Mesothelial cell of epicardium (in vitro differentiated cells): ENCODE data around the gene CENPM. TPM values are rescaled to one million over a fixed set of nuclear protein-coding genes. Genes with fewer than 3 reads are reported as not detected.

ENCODE experiments used
- DNase-seq, 2 experiments: peaks; one replicate each; pipeline ENCODE4 v3.0.0; 2021; ENCODE audit warnings: low spot score in 2 of 2; ENCODE audit not compliant: unreplicated experiment in 2 of 2
- H3K27ac Mint-ChIP-seq: 2 replicates; pipeline ENCODE4 v1.8.0; 2021; ENCODE audit warnings: mixed read lengths
- H3K27me3 Mint-ChIP-seq: 2 replicates; pipeline ENCODE4 v1.8.0; 2021; ENCODE audit warnings: low read depth, mixed read lengths
- H3K36me3 Mint-ChIP-seq: 2 replicates; pipeline ENCODE4 v1.8.0; 2021; ENCODE audit warnings: mixed read lengths
- H3K4me1 Mint-ChIP-seq: 2 replicates; pipeline ENCODE4 v1.8.0; 2021; ENCODE audit warnings: mixed read lengths
- H3K4me3 Mint-ChIP-seq: 2 replicates; pipeline ENCODE4 v1.8.0; 2021; ENCODE audit warnings: mild to moderate bottlenecking, moderate library complexity, mixed read lengths
- H3K9me3 Mint-ChIP-seq: 2 replicates; pipeline ENCODE4 v1.8.0; 2021; ENCODE audit warnings: mixed read lengths
- total RNA-seq: library from RNA; stranded (reverse); gene quantifications from 3 replicates; pipeline ENCODE4 v1.2.1, GENCODE V29; 2021
- TF ChIP-seq, protein P1 (sequence below): fragments of 200-600 bp; sonication (generic); IDR thresholded peaks from one replicate; pipeline ENCODE4 v1.5.0; 2021; ENCODE audit warnings: antibody characterized with exemption; ENCODE audit not compliant: unreplicated experiment

CENPM gene
- total RNA-seq, 1 donor from 2014 or later = 13.3 TPM

DNA sequence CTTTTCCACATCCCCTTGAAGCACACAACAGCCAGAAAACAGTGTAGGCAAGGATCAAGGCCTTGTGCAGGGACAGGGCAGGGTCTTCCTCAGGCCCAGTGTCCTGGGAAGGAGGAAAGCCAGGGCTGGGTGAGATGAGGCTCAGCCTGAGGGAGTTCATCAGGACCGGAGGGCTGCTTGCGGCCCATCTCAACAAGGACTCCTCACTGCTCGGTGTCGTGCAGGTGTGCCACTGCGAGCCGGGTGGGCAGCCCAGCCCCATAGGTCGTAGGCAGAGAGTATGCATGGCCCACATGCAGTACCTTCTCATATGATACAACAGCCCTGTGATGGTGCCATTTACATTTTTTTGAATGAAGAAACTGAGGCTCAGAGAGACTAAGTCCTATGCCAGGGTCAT is 44.9 kb downstream of the CENPM start:
- H3K4me1 Mint-ChIP-seq = no peaks in the 10 kb centered on the region
- TF ChIP-seq, protein P1, sequence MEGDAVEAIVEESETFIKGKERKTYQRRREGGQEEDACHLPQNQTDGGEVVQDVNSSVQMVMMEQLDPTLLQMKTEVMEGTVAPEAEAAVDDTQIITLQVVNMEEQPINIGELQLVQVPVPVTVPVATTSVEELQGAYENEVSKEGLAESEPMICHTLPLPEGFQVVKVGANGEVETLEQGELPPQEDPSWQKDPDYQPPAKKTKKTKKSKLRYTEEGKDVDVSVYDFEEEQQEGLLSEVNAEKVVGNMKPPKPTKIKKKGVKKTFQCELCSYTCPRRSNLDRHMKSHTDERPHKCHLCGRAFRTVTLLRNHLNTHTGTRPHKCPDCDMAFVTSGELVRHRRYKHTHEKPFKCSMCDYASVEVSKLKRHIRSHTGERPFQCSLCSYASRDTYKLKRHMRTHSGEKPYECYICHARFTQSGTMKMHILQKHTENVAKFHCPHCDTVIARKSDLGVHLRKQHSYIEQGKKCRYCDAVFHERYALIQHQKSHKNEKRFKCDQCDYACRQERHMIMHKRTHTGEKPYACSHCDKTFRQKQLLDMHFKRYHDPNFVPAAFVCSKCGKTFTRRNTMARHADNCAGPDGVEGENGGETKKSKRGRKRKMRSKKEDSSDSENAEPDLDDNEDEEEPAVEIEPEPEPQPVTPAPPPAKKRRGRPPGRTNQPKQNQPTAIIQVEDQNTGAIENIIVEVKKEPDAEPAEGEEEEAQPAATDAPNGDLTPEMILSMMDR = no peak
- H3K4me3 Mint-ChIP-seq = no peak overlapping the region
- peaks cover 21% of the 10 kb centered on the region for H3K36me3 Mint-ChIP-seq
- no peak for DNase-seq
- no peak overlapping the region for H3K27ac Mint-ChIP-seq
- no peaks in the 10 kb centered on the region for H3K9me3 Mint-ChIP-seq
- H3K27me3 Mint-ChIP-seq = no peaks in the 10 kb centered on the region

DNA sequence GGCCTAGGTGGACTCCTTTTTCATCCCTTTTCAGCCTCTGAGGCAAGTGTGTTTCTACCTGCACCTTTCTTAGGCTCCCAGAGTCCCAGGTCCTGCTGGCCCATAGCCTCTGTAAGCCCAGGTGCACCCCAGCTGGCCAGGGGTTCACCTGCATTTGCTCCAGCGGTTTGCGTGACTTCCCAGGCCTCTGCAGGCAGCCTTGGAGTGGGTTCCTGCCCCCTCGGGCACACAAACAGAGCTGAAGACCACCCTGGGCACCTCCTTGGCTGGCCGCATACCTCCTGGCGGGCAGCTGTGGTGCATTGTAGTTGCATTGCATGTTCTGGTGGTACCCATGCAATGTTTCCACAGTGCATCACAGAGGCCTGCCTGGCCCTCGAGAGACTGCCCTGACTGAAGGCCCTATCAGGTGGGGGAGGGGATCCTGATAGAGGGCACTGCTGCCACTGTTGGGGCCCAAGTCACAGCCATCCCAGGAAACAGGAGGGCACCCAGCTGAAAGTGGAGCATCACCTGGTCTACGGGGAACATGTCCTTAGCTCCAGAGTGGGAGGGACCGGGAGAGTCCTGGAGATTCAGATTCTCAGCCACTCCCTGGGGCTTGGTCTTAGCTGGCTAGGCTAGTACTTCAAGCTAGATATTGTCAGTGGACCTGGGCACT is 46.2 kb downstream of the CENPM start:
- TF ChIP-seq, protein P1 = no peak
- Mint-ChIP-seq H3K4me3 (no peak overlapping the region), H3K9me3 (no peaks in the 10 kb centered on the region), H3K27ac (no peak overlapping the region), H3K4me1 (no peaks in the 10 kb centered on the region), H3K36me3 (peaks cover 26% of the 10 kb centered on the region), H3K27me3 (no peaks in the 10 kb centered on the region)
- DNase-seq = no peak

GRCh38 chr22:41899992-41900651 is 46.8 kb downstream of the CENPM start:
- H3K9me3 Mint-ChIP-seq = no peaks in the 10 kb centered on the region
- TF ChIP-seq, protein P1 = no peak
- no peaks in the 10 kb centered on the region for H3K27me3 Mint-ChIP-seq
- H3K36me3 Mint-ChIP-seq = peaks cover 23% of the 10 kb centered on the region
- no peaks in the 10 kb centered on the region for H3K4me1 Mint-ChIP-seq
- no peak for DNase-seq
- H3K27ac Mint-ChIP-seq = no peak overlapping the region
- H3K4me3 Mint-ChIP-seq = no peak overlapping the region

GRCh38 chr22:41899110-41899509 is 47.8 kb downstream of the CENPM start:
- peaks cover 22% of the 10 kb centered on the region for H3K36me3 Mint-ChIP-seq
- no peak for DNase-seq
- no peaks in the 10 kb centered on the region for H3K9me3 Mint-ChIP-seq
- no peaks in the 10 kb centered on the region for H3K27me3 Mint-ChIP-seq
- H3K27ac Mint-ChIP-seq = no peak overlapping the region
- H3K4me3 Mint-ChIP-seq = no peak overlapping the region
- TF ChIP-seq, protein P1 = no peak
- no peaks in the 10 kb centered on the region for H3K4me1 Mint-ChIP-seq

DNA sequence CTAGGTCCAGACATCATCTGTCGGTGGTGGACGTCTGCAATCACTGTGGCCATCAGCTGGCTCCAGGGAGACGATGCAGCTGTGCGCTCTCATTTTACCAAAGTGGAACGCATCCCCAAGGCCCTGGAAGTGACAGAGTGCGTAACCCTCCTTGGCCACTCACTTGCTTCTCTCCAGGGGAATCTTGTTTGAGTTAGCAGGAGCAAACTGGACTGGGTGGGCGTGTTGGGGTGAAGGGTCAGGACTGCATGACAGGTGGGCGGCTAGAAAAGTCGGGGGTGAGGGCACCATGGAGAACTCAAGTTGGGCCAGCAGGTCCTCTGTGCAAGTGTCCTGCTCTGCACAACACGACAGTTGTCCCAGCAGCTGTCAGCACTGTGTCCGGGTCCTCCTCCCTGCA is 48.3 kb downstream of the CENPM start:
- TF ChIP-seq, protein P1 = no peak
- H3K4me1 Mint-ChIP-seq = no peaks in the 10 kb centered on the region
- no peak overlapping the region for H3K27ac Mint-ChIP-seq
- H3K4me3 Mint-ChIP-seq = no peak overlapping the region
- H3K9me3 Mint-ChIP-seq = no peaks in the 10 kb centered on the region
- no peaks in the 10 kb centered on the region for H3K27me3 Mint-ChIP-seq
- no peak for DNase-seq
- H3K36me3 Mint-ChIP-seq = peaks cover 19% of the 10 kb centered on the region
